NCI-H2029 treated with DMSO at 0.1 percent for 48 hours (cell line): ENCODE results near the gene ZMYND8.
"Not testable (repeated sequence)": the region's sequence is repeated elsewhere in the genome, so short reads cannot be mapped to it uniquely, and the experiment has no call there.

Source experiments
- DNase-seq: peaks from one replicate; lab custom pipeline; 2025; lab: John Stamatoyannopoulos, UW

Gene ZMYND8

DNA sequence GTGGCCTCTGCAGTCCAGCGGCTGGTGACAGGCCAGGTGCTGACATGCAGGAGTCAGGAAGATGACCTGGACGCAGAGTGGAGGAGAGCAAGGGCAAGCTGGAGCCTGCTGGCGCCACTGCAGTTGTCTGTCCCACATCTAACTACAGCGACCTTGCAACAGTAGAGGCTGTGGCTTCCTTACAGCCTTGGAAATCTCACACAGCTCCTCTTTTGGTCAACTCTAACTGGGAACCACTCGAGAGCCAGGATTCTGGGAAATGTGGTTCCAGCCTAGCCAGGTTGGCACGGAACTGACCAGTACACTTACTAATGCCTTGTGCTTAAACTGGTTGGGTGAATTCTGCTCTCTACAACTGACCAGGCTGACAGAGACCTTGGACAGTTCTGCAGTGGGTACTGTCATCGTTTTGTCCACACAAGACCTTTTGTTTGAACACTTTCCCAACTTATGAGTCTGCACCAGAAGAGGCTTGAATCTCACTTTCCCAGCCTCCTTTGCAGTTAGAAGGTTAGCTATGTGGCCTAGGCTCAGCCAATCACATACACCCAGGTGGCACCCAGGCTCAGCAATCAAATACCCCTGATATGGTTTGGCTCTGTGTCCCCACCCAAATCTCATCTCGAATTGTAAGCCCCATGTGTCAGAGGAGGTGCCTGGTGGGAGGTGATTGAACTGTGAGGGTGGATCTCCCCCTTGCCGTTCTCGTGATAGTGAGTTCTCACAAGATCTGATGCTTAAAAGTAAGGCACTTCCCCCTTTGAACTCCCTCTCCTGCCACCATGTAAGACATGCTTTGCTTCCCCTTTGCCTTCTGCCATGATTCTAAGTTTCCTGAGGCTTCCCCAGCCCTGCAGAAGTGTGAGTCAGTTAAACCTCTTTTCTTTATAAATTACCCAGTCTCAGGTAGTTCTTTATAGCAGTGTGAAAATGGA, 153.5 kb downstream of the ZMYND8 start:
- no peak for DNase-seq

GRCh38 chr20:47201074-47201730, 155.3 kb downstream of the ZMYND8 start:
- no peak for DNase-seq

DNA sequence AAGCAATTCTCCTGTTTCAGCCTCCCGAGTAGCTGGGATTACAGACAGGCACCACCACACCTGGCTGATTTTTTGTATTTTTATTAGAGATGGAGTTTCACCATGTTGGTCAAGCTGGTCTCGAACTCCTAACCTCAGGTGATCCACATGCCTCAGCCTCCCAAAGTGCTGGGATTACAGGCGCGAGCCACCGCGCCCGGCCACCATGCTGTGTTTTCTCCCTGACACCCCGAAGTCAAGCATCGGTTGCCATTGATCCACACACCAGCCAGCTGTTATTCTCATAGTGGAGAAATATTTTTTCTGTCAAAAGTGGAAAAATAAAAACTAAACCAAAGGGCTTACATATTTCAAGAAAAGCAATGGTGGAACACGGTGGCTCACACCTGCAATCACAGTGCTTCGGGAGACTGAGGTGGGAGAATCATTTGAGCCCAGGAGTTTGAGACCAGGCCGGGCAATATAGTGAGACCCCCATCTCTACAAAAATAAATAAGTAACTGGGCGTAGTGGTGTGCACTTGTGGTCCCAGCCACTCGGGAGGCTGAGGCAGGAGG, 157.4 kb downstream of the ZMYND8 start:
- DNase-seq, result no peak

DNA sequence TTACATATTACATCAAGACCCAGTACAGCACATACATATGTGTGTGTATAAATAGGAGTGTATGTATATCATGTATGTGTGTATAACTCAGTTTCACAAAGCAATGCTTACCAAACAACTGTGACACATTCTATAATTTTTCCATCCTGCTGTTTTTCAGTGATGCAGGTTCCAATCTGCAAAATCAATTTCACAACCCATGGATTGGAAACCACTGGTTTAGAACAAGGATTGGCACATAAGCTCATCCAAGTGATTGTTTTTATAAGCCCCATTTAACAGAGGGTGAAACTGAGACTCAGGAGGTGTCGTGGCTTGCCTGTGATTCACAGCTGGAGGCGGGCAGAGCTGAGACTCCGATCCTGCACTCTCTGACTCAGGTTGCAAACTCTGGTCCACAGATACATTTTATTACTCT, 158.2 kb downstream of the ZMYND8 start:
- DNase-seq, result no peak

DNA sequence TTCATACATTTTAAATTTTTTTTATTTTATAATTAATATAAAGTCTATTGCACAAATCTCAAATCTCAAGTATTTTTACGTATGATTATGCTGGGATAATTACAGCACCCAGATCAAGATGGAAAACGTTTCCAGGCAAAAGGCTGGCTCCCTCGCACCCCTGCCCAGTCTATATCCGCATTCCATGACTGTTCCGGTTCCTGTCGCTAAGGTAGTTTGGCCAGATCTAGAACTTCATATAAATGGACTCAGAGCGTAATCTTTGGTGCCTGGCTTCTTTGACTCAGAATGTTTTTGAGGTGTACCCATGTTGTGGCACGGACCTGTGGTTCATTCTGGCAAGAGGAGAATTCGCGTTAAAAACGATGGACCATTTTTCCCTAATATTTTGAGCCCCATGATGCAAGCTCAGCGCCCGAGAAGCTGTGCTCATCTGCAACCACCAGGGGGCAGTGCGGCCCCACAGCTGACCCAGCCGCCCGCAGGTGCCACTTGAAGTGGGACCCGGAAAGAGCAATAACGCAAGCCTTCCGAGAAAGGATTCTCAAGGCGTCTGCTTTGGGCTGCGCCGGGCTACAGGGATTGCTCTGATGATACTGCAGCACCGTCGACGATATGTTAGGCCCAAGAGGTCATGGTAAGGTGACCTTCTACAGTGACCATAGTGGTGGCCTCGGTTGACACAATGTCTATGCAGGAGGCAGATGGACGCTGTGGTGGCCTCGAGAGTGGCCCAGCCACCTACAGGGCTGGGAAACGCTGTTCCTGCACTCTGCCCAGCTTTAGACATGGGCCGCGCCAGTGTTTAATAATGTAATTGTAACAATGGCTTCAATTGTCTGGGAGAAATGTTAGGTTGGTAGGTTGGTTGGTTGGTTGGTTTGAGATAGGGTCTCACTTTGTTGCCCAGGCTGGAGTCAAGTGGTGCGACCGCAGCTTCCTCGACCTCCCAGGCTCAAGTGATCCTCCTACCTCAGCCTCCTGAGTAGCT, 160.1 kb downstream of the ZMYND8 start:
- peak; percentile 27 for DNase-seq

- no peak for DNase-seq
Observed at GRCh38 chr20:47195573-47195972, 160.9 kb downstream of the ZMYND8 start.

GRCh38 chr20:47191956-47192355, 164.5 kb downstream of the ZMYND8 start:
- no peak for DNase-seq

DNA sequence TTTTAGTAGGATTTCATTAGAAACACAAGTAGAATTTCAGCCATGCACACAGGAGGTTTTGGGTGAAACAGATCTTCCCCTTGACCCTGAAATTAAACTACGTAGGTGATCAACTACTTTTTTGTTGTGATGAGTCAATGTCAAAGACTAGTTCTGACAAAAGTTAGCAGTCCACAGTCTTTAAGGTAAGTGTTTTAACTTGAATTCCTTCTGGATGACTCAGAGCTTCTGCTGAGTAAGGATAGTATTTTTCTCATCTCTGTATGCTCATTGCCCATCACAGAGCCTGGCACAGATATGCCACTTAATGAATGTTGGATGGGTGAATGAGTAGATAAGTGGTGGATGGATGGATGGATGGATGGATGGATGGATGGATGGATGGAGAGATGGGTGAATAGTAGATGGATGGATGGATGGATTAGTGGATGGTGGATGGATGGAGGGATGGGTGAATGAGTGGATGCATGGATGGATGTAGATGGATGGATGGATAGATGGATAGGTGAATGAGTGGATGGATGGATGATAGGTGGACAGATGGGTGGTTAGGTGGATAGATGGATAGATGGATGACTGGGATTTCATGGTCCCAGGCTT, 165.3 kb downstream of the ZMYND8 start:
- no peak for DNase-seq

DNA sequence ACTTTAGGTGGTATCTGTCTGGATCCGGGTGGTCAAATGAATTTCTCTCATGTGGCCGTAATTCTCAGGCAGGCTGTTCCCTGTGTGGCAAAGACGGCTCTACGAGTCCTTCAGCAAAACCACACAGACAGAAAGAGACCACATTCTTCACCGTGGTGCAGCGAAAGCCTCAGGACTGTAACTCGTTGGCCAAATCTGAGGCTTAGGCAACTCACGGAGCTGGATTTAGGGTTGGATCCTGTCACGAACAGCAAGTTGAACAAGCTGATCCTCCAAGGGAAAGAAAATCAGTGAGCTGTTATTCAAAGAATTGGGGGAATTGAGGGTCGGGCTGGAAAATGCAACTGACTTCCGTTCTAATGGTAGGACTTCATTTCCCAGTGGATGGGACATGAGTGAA, 167.4 kb downstream of the ZMYND8 start:
- DNase-seq, result no peak

GRCh38 chr20:47188540-47188939, 168.0 kb downstream of the ZMYND8 start:
- no peak for DNase-seq

- DNase-seq, result no peak
Observed at GRCh38 chr20:47187450-47188195, 168.9 kb downstream of the ZMYND8 start.

DNA sequence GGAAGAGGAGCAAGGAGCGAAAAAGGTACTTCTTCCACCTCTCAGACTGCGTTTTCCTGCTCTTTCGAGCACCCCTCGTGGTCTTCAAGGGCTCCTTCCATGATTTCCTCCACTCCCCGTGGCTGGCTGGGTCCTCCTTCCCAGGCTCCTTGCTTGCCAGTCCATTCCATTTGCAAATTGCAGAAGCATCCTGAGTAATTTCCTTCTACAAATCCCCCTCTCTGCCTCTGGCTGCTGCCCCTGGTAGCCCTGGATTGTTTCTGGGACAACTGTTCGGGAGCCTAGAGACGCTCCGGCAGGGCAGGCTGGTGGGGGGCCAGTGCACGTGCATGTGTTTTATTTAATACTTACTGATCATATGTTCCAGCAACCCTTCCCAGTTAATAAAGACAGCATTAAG, 173.1 kb downstream of the ZMYND8 start:
- DNase-seq, result no peak

DNA sequence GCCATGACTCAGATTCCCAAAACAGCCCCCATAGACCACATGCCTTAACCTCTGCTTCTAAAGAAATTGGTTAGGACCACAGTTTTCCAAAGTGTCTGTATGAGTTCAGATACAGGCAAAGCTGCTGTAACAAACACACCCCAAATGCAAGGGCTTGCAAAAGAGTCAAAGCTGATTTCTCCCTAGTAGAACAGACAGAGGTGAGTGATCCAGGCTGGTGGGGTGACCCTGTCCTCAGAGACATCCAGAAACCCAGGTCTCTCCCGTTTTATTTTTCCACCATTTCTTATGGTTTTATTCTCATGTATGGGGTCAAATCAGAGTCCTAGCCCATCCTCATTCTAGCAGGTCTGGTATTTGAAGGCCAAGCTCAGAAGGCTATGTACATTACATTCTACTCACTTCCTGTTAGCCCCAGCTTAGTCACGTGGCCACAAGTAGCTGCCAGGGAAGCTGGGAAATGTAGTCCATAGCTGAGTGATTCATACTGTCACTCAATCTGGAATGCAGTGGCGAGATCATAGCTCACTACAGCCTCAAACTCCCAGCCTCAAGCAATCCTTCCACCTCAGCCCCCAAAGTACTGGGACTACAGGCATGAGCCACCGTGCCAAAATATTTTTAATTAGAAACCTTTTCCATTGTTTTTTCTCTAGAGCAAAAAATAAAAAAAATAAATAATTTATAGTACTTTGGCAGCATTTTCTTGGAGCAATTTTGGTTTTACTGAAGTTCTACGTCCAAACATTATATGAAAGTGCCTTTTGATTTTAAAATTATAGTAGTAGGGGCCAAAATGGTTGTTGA, 175.2 kb downstream of the ZMYND8 start:
- DNase-seq, result peak; percentile 48

DNA sequence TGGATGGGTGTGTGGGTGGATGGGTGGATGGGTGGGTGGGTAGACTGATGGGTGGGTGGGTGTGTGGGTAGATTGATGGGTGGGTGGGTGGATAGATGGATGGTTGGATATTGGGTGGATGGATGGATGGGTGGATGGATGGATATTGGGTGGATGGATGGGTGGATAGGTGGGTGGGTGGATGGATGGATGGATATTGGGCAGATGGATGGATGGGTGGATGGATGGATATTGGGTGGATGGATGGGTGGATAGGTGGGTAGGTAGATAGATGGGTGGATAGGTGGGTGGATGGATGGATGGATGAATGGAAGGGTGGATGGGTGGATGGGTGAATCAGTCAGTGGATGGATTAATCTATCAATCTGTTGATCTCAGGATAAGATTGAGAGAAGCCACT, 177.2 kb downstream of the ZMYND8 start:
- no peak for DNase-seq

- no peak for DNase-seq
Observed at GRCh38 chr20:47178851-47179250, 177.6 kb downstream of the ZMYND8 start.

- DNase-seq, result no peak
Observed at GRCh38 chr20:47178277-47178676, 178.2 kb downstream of the ZMYND8 start.

GRCh38 chr20:47176217-47176616, 180.3 kb downstream of the ZMYND8 start:
- DNase-seq, result not testable (repeated sequence)

DNA sequence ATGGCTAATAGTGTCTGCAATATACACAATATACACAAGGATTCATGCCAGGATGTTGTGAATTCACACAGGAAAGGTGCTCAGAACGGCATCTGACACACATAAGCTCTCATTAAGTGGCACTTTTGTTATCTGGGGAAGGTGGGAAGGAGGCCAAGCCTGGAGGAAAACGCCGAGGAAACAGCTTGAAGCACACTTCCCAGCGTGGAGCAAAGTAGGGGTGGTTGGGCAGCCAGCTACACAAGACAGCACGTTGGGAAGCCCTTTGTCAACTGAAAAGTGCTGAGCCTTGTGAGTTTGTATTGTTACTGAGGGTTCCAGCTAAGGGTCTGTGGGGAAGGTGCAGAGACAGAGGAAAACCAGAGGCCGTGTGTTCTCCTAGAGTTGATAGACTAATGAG, 181.0 kb downstream of the ZMYND8 start:
- DNase-seq, result no peak

GRCh38 chr20:47174456-47175243, 181.8 kb downstream of the ZMYND8 start:
- DNase-seq, result no peak
